Vagina (tissue), 2 donors: Measurements from ENCODE around the gene ABTB2. TPM values are rescaled to one million over a fixed set of nuclear protein-coding genes. Genes with fewer than 3 reads are reported as not detected.

ENCODE experiments used
- DNase-seq, 2 donors: peaks; one replicate each; pipeline ENCODE4 v3.0.0-alpha.2; 2017; ENCODE audit errors: extremely low spot score in 2 of 2
- H3K27ac ChIP-seq: fragments of 200-600 bp; sonication (generic); one replicate; pipeline ENCODE4 v1.5.1; 2019
- H3K27me3 ChIP-seq: fragments of 200-600 bp; sonication (generic); one replicate; pipeline ENCODE4 v1.5.1; 2019
- H3K36me3 ChIP-seq, 2 donors: fragments of 200-600 bp; sonication (generic); one replicate each; pipeline ENCODE4 v1.5.1; 2017 to 2019
- H3K4me1 ChIP-seq: fragments of 200-600 bp; sonication (generic); one replicate; pipeline ENCODE4 v1.5.1; 2019
- H3K4me3 ChIP-seq, 2 donors: fragments of 200-600 bp; sonication (generic); 1 replicate in 1 of 2; 2 replicates in 1 of 2; pipeline ENCODE4 v1.5.1; 2016 to 2019
- H3K9me3 ChIP-seq: fragments of 200-600 bp; sonication (generic); one replicate; pipeline ENCODE4 v1.5.1; 2019
- POLR2A ChIP-seq, 2 donors: fragments of 450-650 bp; IDR thresholded peaks; one replicate each; pipeline ENCODE4 v1.6.1; 2017; ENCODE audit warnings: antibody characterized with exemption in 2 of 2, mild to moderate bottlenecking in 2 of 2, moderate library complexity in 2 of 2
- POLR2AphosphoS5 ChIP-seq, 2 donors: sonication (generic); formaldehyde crosslinking; IDR thresholded peaks; one replicate each; pipeline ENCODE4 v1.9.0; 2017; ENCODE audit warnings: antibody characterized with exemption in 2 of 2, mild to moderate bottlenecking in 2 of 2, low read depth in 1 of 2; ENCODE audit not compliant: insufficient read depth in 1 of 2
- intact Hi-C: fragments of 100-400 bp; cut with DNase I; formaldehyde crosslinking; loops from one replicate; pipeline ENCODE4 v1.15.1; 2023
- total RNA-seq: library from RNA; depleted of rRNA; stranded (reverse); fragments of >200 nt; gene quantifications from one replicate; pipeline ENCODE4 v1.2.3, GENCODE V29; 2016
- TF ChIP-seq, protein P1 (sequence below), 3 experiments: fragments of 450-650 bp in 2 of 3; fragments of 200-600 bp in 1 of 3; sonication (generic) in 1 of 3; IDR thresholded peaks; one replicate each; pipeline ENCODE4 v1.5.1; 2017 to 2019; ENCODE audit warnings: antibody characterized with exemption in 3 of 3, mild to moderate bottlenecking in 2 of 3, moderate library complexity in 2 of 3

The ABTB2 gene
- total RNA-seq, 1 donor from 2014 or later = 10.8 TPM

DNA sequence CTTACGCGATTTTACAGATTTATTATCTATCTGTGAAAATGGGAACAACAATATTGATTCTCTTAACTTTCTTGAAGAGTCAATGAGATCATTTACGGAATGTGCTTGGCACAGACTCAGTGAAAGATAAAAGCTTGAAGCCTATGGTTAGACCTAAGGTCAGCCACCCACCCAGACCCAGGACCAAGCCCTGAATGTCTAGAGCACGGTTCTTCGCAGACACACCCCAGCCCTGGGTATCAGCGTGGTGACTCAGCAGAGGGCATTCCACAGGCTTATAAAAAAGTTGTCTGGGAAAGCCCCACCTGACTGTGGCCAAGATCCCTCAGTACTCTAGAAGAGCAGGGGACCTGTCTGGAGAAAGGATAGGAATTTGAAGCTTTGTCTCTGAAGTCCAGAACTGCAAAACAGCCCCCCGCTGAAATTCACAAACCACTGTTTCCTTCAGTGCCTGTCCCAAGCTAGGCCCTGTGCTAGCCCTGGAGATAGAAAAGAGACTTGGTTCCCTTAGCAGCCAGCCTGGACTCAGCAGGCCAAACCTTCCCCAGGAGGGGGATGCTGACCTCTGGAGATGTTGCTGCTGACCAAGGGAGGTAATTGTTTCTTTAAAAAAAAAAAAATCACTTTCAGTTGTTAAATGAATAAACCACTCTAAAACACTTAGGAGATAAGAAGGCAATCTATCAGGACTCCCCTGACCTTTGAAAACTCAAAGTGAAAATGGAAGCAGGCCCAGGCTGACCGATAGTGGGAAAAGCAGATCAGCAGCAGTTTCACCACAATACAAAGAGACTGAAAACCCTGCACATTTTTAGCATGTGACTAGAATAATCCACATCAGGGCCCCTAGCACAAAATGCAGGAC, 114.0 kb downstream of the ABTB2 start:
- no peaks in the 10 kb centered on the region for H3K27me3 ChIP-seq
- peaks cover 23% of the 10 kb centered on the region for H3K4me1 ChIP-seq
- H3K36me3 ChIP-seq = no peaks in the 10 kb centered on the region
- intact Hi-C loops = no loop called here
- H3K9me3 ChIP-seq = no peaks in the 10 kb centered on the region
- no peak overlapping the region for H3K27ac ChIP-seq
- no peak overlapping the region for H3K4me3 ChIP-seq
- TF ChIP-seq, protein P1, sequence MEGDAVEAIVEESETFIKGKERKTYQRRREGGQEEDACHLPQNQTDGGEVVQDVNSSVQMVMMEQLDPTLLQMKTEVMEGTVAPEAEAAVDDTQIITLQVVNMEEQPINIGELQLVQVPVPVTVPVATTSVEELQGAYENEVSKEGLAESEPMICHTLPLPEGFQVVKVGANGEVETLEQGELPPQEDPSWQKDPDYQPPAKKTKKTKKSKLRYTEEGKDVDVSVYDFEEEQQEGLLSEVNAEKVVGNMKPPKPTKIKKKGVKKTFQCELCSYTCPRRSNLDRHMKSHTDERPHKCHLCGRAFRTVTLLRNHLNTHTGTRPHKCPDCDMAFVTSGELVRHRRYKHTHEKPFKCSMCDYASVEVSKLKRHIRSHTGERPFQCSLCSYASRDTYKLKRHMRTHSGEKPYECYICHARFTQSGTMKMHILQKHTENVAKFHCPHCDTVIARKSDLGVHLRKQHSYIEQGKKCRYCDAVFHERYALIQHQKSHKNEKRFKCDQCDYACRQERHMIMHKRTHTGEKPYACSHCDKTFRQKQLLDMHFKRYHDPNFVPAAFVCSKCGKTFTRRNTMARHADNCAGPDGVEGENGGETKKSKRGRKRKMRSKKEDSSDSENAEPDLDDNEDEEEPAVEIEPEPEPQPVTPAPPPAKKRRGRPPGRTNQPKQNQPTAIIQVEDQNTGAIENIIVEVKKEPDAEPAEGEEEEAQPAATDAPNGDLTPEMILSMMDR (IDR thresholded peaks at IDR 0.05) = no peak
- no peak for TF ChIP-seq POLR2A (IDR thresholded peaks at IDR 0.05)
- no peak for TF ChIP-seq POLR2AphosphoS5 (IDR thresholded peaks at IDR 0.05; ENCODE audit: insufficient read depth in 1 of 2, low read depth in 1 of 2)
- DNase-seq = no peak

DNA sequence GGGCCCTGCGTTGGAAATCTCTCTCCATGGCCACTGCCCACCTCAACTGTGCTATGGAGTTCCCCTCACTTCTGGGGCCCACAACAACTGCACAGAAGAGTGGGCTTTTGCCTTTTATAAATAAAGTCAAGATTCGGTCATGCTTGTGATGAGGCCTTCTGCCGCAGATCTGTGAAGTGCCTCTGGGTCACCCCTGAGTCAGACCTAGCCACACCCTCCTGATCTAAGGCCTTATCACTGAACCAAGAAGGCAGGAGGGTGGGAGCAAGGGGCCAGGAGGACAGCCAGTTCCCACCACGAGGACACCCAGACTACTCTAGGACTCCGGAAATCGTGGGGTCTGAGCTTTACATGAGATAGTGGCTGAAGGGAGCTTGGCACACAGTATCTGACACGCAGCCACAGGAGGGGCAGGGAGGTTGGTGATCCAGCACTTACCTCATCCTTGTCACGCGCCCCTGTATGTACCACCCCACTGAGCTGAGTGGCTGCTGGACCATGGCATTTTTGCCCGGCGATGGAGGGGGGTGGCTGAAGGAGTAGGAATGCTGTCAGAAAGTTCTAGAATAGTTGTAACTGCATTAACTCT, 115.7 kb downstream of the ABTB2 start:
- Histone ChIP-seq H3K9me3 (no peaks in the 10 kb centered on the region), H3K27me3 (no peaks in the 10 kb centered on the region), H3K27ac (no peak overlapping the region), H3K4me1 (peaks cover 23% of the 10 kb centered on the region), H3K36me3 (no peaks in the 10 kb centered on the region), H3K4me3 (no peak overlapping the region)
- intact Hi-C loops = no loop called here
- no peak for DNase-seq
- TF ChIP-seq POLR2AphosphoS5 (IDR thresholded peaks at IDR 0.05; ENCODE audit: insufficient read depth in 1 of 2, low read depth in 1 of 2) (no peak), POLR2A (IDR thresholded peaks at IDR 0.05) (no peak)
- TF ChIP-seq, protein P1 (IDR thresholded peaks at IDR 0.05) = no peak

DNA sequence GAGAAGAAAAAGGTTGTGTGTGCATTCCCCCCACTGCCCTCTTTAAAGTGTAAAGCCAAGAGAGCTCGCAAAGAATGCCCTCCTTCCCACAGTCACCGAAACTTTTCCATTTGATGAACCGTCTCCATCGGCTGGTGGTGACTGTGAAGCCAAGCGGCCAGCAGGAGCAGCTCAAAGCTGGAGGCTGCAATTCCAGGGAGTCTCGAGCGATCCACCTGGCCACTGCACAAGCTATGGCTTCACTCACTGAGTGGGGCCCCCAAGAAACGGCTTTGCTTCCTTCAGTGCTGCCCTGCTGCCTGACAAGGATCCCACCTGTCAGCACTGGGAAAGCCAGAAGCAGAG, 117.7 kb downstream of the ABTB2 start:
- no peaks in the 10 kb centered on the region for H3K36me3 ChIP-seq
- TF ChIP-seq POLR2A (IDR thresholded peaks at IDR 0.05) (no peak), POLR2AphosphoS5 (IDR thresholded peaks at IDR 0.05; ENCODE audit: insufficient read depth in 1 of 2, low read depth in 1 of 2) (no peak)
- TF ChIP-seq, protein P1 (IDR thresholded peaks at IDR 0.05) = no peak
- H3K27ac ChIP-seq = no peak overlapping the region
- no peaks in the 10 kb centered on the region for H3K27me3 ChIP-seq
- no peak for DNase-seq
- H3K4me1 ChIP-seq = peaks cover 23% of the 10 kb centered on the region
- no peak overlapping the region for H3K4me3 ChIP-seq
- no peaks in the 10 kb centered on the region for H3K9me3 ChIP-seq
- intact Hi-C loops = no loop called here

DNA sequence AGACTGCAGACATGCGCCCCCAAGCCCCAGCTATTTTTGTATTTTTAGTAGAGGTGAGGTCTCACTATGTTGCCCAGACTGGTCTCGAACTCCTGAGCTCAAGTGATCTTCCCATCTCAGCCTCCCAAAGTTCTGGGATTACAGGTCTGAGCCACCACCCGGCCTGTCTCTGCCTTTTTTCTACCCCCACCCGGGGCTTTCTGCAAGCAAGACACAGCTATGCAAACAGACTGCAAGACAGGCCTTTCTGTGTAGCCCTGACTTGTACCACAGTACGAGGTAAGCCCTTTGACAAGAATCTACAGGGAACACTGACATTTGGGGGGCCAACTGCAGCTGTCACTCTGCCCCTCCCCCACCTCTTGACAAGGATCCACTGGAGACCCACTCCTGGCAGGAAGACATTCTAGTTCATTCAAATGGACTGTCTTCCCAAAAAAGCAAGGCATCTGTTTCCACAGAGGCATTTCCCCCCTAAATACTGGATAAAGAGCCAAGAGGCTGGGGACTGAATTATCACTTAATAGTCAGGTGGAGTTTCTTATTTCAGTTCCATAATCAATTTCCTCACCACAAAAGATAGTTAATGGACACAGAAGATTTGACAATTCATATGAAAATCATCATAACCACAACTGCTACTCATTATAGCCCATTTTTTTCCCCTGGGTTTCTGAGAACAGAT, 118.2 kb downstream of the ABTB2 start:
- intact Hi-C loops = no loop called here
- Histone ChIP-seq H3K27ac (no peak overlapping the region), H3K27me3 (no peaks in the 10 kb centered on the region), H3K36me3 (no peaks in the 10 kb centered on the region), H3K9me3 (no peaks in the 10 kb centered on the region), H3K4me3 (no peak overlapping the region), H3K4me1 (peaks cover 21% of the 10 kb centered on the region)
- TF ChIP-seq POLR2A (IDR thresholded peaks at IDR 0.05) (no peak), POLR2AphosphoS5 (IDR thresholded peaks at IDR 0.05; ENCODE audit: insufficient read depth in 1 of 2, low read depth in 1 of 2) (no peak)
- TF ChIP-seq, protein P1 (IDR thresholded peaks at IDR 0.05) = no peak
- no peak for DNase-seq
